Measurements from ENCODE around the gene ATN1. TPM values are rescaled to one million over a fixed set of nuclear protein-coding genes. Genes with fewer than 3 reads are reported as not detected.

The ATN1 gene
- total RNA-seq, 1 donor from 2014 or later, result 8.9 TPM

DNA sequence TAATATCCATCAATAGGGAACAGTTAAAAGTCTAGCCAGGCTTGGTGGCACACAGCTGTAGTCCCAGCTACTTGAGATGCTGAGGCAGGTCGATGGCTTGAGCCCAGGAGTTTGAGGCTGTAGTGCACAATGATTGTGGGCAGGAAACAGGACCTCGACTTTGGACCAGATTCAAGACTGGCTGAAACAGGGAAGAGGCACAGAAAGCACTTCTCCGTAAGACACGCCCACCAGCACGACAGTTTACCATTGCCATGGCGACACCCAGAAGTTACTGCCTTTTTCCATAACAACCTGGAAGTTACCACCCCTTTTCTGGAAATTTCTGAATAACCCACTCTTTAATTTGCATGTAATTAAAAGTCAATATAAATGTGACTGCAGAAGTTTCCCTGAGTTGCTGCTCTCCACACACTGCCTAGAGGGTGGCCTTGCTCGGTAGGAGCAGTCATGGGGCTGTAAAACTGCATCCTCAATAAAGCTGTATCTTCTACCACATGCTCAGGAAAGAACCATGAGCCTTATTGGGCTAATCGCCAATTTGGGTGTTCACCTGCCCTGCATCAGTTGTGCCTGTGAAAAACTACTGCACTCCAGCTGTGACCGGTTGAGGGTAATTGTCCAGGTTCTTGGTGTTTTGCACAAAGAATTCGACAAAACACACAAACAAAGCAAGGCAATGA, 27.8 kb upstream of the ATN1 start:
- no peaks in the 10 kb centered on the region for H3K36me3 ChIP-seq
- no peak for TF ChIP-seq EZH2 (IDR thresholded peaks at IDR 0.05)
- TF ChIP-seq, protein P1, sequence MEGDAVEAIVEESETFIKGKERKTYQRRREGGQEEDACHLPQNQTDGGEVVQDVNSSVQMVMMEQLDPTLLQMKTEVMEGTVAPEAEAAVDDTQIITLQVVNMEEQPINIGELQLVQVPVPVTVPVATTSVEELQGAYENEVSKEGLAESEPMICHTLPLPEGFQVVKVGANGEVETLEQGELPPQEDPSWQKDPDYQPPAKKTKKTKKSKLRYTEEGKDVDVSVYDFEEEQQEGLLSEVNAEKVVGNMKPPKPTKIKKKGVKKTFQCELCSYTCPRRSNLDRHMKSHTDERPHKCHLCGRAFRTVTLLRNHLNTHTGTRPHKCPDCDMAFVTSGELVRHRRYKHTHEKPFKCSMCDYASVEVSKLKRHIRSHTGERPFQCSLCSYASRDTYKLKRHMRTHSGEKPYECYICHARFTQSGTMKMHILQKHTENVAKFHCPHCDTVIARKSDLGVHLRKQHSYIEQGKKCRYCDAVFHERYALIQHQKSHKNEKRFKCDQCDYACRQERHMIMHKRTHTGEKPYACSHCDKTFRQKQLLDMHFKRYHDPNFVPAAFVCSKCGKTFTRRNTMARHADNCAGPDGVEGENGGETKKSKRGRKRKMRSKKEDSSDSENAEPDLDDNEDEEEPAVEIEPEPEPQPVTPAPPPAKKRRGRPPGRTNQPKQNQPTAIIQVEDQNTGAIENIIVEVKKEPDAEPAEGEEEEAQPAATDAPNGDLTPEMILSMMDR (IDR thresholded peaks at IDR 0.05), result no peak
- TF ChIP-seq EZH2phosphoT487 (IDR thresholded peaks at IDR 0.05), result no peak
- Mint-ChIP-seq H3K4me3 (no peak overlapping the region), H3K9me3 (peaks cover 3% of the 10 kb centered on the region), H3K4me1 (peaks cover 22% of the 10 kb centered on the region), H3K27me3 (ENCODE audit: insufficient read depth, low read depth) (peaks cover 6% of the 10 kb centered on the region), H3K27ac (no peak overlapping the region), H3K36me3 (peaks cover 1% of the 10 kb centered on the region)
- no peak overlapping the region for H3K27ac ChIP-seq
- H3K79me2 ChIP-seq (ENCODE audit: low read depth), result no peaks in the 10 kb centered on the region
- H3K4me3 ChIP-seq, result no peak overlapping the region
- peaks cover 21% of the 10 kb centered on the region for H3K4me1 ChIP-seq
- H4K20me1 ChIP-seq (ENCODE audit: low read depth), result no peaks in the 10 kb centered on the region
- H3K27me3 ChIP-seq, result no peaks in the 10 kb centered on the region
- H2AFZ ChIP-seq (replicated peaks), result no peak overlapping the region
- H3F3A ChIP-seq (ENCODE audit: low read depth), result peaks cover 15% of the 10 kb centered on the region
- no peaks in the 10 kb centered on the region for H3K9me3 ChIP-seq (ENCODE audit: low read depth)
- no peak overlapping the region for H3K9ac ChIP-seq
- H3K4me2 ChIP-seq, result no peak overlapping the region
- DNase-seq (ENCODE audit: low spot score), result no peak

DNA sequence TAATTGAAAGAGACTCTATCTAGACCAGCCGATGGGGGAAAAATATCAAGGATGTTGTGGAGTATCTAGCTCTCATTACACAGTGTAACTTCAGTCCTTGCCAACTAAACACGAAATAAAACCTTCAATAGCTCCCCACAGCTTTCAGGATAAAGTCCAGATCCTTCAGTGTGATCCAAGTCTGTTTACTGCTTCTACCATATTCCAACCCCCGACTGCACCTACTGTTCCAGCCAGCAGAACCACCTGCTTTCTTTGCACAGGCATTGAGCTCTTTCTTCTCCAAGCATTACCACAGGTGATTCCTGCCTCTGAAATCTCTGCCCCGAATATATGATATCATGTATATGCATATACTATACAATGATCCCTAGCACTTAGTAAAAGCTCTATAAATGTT, 25.3 kb upstream of the ATN1 start:
- H3K9ac ChIP-seq, result no peak overlapping the region
- peaks cover 28% of the 10 kb centered on the region for H3K4me1 ChIP-seq

DNA sequence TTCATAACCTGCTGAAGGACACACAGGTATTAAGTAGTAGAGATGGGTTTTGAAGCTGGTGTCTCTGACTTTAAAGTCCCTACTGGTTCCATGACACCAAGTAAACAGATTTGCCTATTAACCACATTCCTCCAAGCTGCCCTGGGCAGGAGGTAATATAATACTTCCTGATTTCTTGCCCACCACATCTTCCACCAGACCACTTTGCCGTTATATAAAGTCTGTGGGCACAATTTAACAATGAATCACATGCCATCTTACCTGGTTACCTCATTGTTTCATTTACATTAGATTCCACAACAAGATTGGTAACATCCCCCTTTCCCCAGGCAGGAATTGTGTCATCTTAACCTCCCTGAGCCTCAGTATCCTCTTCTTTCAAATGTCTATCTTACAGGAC, 24.0 kb upstream of the ATN1 start:
- H2AFZ ChIP-seq (replicated peaks), result no peak overlapping the region
- no peaks in the 10 kb centered on the region for H4K20me1 ChIP-seq (ENCODE audit: low read depth)
- no peaks in the 10 kb centered on the region for H3K79me2 ChIP-seq (ENCODE audit: low read depth)
- Mint-ChIP-seq H3K36me3 (peaks cover 5% of the 10 kb centered on the region), H3K27me3 (ENCODE audit: insufficient read depth, low read depth) (peaks cover 6% of the 10 kb centered on the region), H3K9me3 (peaks cover 3% of the 10 kb centered on the region), H3K27ac (peak overlapping the region; percentile 50), H3K4me1 (peaks cover 22% of the 10 kb centered on the region), H3K4me3 (no peak overlapping the region)
- no peaks in the 10 kb centered on the region for H3K36me3 ChIP-seq
- H3K4me2 ChIP-seq, result peak overlapping the region; percentile 77
- no peaks in the 10 kb centered on the region for H3K27me3 ChIP-seq
- H3K9me3 ChIP-seq (ENCODE audit: low read depth), result no peaks in the 10 kb centered on the region
- H3K27ac ChIP-seq, result no peak overlapping the region
- peaks cover 28% of the 10 kb centered on the region for H3K4me1 ChIP-seq
- no peak for DNase-seq (ENCODE audit: low spot score)
- peaks cover 22% of the 10 kb centered on the region for H3F3A ChIP-seq (ENCODE audit: low read depth)
- H3K4me3 ChIP-seq, result no peak overlapping the region
- TF ChIP-seq EZH2phosphoT487 (IDR thresholded peaks at IDR 0.05) (no peak), EZH2 (IDR thresholded peaks at IDR 0.05) (no peak)
- TF ChIP-seq, protein P1 (IDR thresholded peaks at IDR 0.05), result no peak
- no peak overlapping the region for H3K9ac ChIP-seq

More for the DNA sequence above, 25.3 kb upstream of the ATN1 start:
- no peaks in the 10 kb centered on the region for H3K36me3 ChIP-seq
- peaks cover 20% of the 10 kb centered on the region for H3F3A ChIP-seq (ENCODE audit: low read depth)
- no peak overlapping the region for H3K4me3 ChIP-seq
- no peaks in the 10 kb centered on the region for H3K79me2 ChIP-seq (ENCODE audit: low read depth)
- no peaks in the 10 kb centered on the region for H3K9me3 ChIP-seq (ENCODE audit: low read depth)
- Mint-ChIP-seq H3K36me3 (peaks cover 1% of the 10 kb centered on the region), H3K4me3 (peak overlapping the region; percentile 36), H3K27me3 (ENCODE audit: insufficient read depth, low read depth) (peaks cover 6% of the 10 kb centered on the region), H3K27ac (peak overlapping the region; percentile 12), H3K9me3 (peaks cover 3% of the 10 kb centered on the region), H3K4me1 (peaks cover 22% of the 10 kb centered on the region)
- H3K27me3 ChIP-seq, result no peaks in the 10 kb centered on the region
- H3K27ac ChIP-seq, result no peak overlapping the region
- H2AFZ ChIP-seq (replicated peaks), result no peak overlapping the region
- no peaks in the 10 kb centered on the region for H4K20me1 ChIP-seq (ENCODE audit: low read depth)
- TF ChIP-seq, protein P1 (IDR thresholded peaks at IDR 0.05), result no peak
- TF ChIP-seq EZH2 (IDR thresholded peaks at IDR 0.05), result no peak
- no peak for TF ChIP-seq EZH2phosphoT487 (IDR thresholded peaks at IDR 0.05)
- no peak for DNase-seq (ENCODE audit: low spot score)
- no peak overlapping the region for H3K4me2 ChIP-seq

Data from neural progenitor cell (in vitro differentiated cells).